Effector memory CD8-positive, alpha-beta T cell (primary cell): ENCODE results near the gene TULP3.
A peak's percentile ranks its signal among the peaks of the same experiment; 100 is the strongest.
"Not testable (repeated sequence)": the region's sequence is repeated elsewhere in the genome, so short reads cannot be mapped to it uniquely, and the experiment has no call there.

Experiments used
- ATAC-seq: fragments of 150-1000 bp; cut with Tn5 transposase; replicated peaks from 2 replicates; pipeline ENCODE4 v1.10.0; 2021; ENCODE audit warnings: mild to moderate bottlenecking, moderate library complexity
- DNase-seq, 3 experiments: peaks; one replicate each; pipeline ENCODE4 v3.0.0; 2021
- H3K27ac Mint-ChIP-seq, 2 donors: one replicate each; pipeline ENCODE4 v1.8.0; 2022; ENCODE audit warnings: mild to moderate bottlenecking in 2 of 2, mixed read lengths in 2 of 2, moderate library complexity in 2 of 2
- H3K27me3 Mint-ChIP-seq, 2 donors: one replicate each; pipeline ENCODE4 v1.8.0; 2022; ENCODE audit warnings: mixed read lengths in 2 of 2
- H3K36me3 Mint-ChIP-seq: one replicate; pipeline ENCODE4 v1.8.0; 2022; ENCODE audit warnings: mild to moderate bottlenecking, moderate library complexity, mixed read lengths; ENCODE audit not compliant: insufficient read depth
- H3K4me1 Mint-ChIP-seq, 2 donors: one replicate each; pipeline ENCODE4 v1.8.0; 2022; ENCODE audit warnings: low read depth in 2 of 2, mixed read lengths in 2 of 2
- H3K4me3 Mint-ChIP-seq, 2 donors: one replicate each; pipeline ENCODE4 v1.8.0; 2022; ENCODE audit warnings: mild to moderate bottlenecking in 2 of 2, mixed read lengths in 2 of 2, moderate library complexity in 2 of 2
- H3K9me3 Mint-ChIP-seq, 2 donors: one replicate each; pipeline ENCODE4 v1.8.0; 2022; ENCODE audit warnings: mixed read lengths in 2 of 2

The TULP3 gene

DNA sequence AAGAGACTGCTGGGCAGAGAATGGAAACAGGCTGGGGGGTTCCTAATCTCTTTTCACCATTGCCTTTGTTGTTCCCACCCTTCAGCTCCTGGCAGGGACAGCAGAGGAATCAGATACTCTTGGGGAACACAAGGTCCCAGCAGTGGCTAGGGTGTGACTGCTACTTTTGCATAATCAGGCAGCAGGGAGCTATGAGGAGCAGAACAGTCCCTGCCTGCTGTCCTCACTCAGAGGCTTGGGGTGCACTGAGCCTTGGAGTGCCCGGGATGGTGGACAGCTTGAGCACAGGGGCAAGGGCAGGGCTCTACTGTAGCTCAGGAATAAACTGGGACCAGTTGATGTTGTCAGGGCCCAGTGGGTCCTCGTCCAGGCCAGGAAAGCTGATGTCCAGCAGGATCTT, 32.4 kb upstream of the TULP3 start:
- Mint-ChIP-seq H3K27ac (peak overlapping the region in 1 of 2 donors; percentile 30), H3K36me3 (peaks cover 2% of the 10 kb centered on the region), H3K4me1 (no peaks in the 10 kb centered on the region), H3K4me3 (no peak overlapping the region), H3K9me3 (no peaks in the 10 kb centered on the region), H3K27me3 (no peaks in the 10 kb centered on the region)
- DNase-seq (no peak), ATAC-seq (no peak)

DNA sequence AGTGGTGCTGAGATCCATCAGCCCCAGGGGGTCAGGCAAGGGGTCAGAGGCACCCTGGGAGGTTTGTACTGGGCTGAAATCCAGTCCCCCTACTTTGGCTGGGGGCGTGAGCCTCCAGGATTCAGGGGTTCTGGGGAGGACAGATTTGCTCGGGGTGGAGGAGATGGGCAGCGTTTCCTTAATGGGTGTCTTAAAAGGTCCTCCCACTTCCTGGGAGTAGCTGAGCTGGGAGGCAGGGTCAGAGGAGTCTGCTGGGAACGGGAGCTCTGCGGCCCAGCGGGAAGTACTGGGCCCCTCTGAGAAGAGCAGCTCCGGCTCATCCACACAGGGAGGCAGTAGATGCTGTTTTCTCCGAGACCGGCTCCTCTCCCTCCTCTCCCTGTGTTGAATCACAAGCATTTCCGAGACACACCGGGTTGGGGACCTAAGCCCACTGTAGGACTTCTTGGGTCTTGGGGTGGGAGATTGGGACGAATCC, 31.7 kb upstream of the TULP3 start:
- Mint-ChIP-seq H3K27ac (peak overlapping the region in 1 of 2 donors; percentile 30), H3K27me3 (no peaks in the 10 kb centered on the region), H3K4me3 (no peak overlapping the region), H3K9me3 (no peaks in the 10 kb centered on the region), H3K4me1 (no peaks in the 10 kb centered on the region), H3K36me3 (peaks cover 2% of the 10 kb centered on the region)
- no peak for DNase-seq
- ATAC-seq: no peak

- ATAC-seq (no peak), DNase-seq (no peak)
- Mint-ChIP-seq H3K36me3 (peaks cover 2% of the 10 kb centered on the region), H3K27ac (no peak overlapping the region), H3K4me1 (no peaks in the 10 kb centered on the region), H3K4me3 (no peak overlapping the region), H3K9me3 (no peaks in the 10 kb centered on the region), H3K27me3 (no peaks in the 10 kb centered on the region)
Observed at GRCh38 chr12:2860170-2860569, 30.5 kb upstream of the TULP3 start.

GRCh38 chr12:2862876-2863275, 27.8 kb upstream of the TULP3 start:
- no peak overlapping the region for H3K4me3 Mint-ChIP-seq
- no peak for ATAC-seq
- no peaks in the 10 kb centered on the region for H3K27me3 Mint-ChIP-seq
- H3K27ac Mint-ChIP-seq: no peak overlapping the region
- no peak for DNase-seq
- H3K4me1 Mint-ChIP-seq: peaks cover 2 to 5% of the 10 kb centered on the region in 2 donors
- H3K36me3 Mint-ChIP-seq: peaks cover 2% of the 10 kb centered on the region
- H3K9me3 Mint-ChIP-seq: no peaks in the 10 kb centered on the region

DNA sequence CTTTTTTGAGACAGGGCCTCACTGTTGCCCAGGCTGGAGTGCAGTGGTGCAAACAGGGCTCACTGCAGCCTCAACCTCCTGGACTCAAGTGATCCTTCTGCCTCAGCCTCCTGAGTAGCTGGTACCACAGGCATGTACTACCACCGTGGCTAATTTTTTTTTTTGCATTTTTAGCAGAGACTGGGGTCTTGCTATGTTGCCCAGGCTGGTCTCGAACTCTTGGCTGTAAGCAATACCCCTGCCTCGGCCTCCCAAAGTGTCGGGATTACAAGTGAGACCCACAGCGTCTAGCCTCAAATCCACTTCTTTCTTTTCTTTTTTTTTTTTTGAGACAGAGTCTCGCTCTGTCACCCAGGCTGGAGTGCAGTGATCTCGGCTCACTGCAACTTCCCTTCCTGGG, 27.3 kb upstream of the TULP3 start:
- not testable (repeated sequence) for H3K36me3 Mint-ChIP-seq, ATAC-seq

DNA sequence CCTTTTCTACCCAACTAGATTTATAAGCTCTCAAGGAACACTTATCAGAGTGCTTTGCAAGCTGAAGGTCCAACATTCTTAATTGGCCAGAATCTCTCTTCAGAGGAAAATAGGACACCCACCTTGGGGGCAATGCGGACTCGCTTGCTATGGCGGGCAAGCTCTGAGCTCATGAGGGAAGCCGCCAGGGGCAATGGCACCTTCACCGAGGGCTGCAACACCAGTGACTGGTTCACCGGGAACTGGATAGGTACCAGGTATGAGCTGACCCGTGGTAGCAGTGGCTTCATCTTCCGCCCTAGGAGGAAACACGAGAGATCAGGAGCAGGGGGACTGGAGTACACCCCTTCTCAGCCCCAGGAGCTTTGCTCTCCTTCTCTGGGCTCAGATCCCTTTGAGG, 26.5 kb upstream of the TULP3 start:
- H3K9me3 Mint-ChIP-seq: no peaks in the 10 kb centered on the region
- no peaks in the 10 kb centered on the region for H3K36me3 Mint-ChIP-seq
- ATAC-seq: no peak
- H3K27ac Mint-ChIP-seq: peak overlapping the region; percentile 62 to 69
- no peaks in the 10 kb centered on the region for H3K27me3 Mint-ChIP-seq
- DNase-seq: no peak
- peaks cover 2 to 5% of the 10 kb centered on the region in 2 donors for H3K4me1 Mint-ChIP-seq
- H3K4me3 Mint-ChIP-seq: no peak overlapping the region

More for the DNA sequence above, 27.3 kb upstream of the TULP3 start:
- H3K27ac Mint-ChIP-seq, H3K4me3 Mint-ChIP-seq, H3K4me1 Mint-ChIP-seq, H3K27me3 Mint-ChIP-seq, DNase-seq, H3K9me3 Mint-ChIP-seq: not testable (repeated sequence)

GRCh38 chr12:2868986-2869632, 21.6 kb upstream of the TULP3 start:
- H3K4me3 Mint-ChIP-seq, DNase-seq, H3K9me3 Mint-ChIP-seq, H3K36me3 Mint-ChIP-seq, H3K27me3 Mint-ChIP-seq, ATAC-seq, H3K4me1 Mint-ChIP-seq: not testable (repeated sequence)
- H3K27ac Mint-ChIP-seq: peak overlapping the region in 1 of 2 donors; percentile 90

DNA sequence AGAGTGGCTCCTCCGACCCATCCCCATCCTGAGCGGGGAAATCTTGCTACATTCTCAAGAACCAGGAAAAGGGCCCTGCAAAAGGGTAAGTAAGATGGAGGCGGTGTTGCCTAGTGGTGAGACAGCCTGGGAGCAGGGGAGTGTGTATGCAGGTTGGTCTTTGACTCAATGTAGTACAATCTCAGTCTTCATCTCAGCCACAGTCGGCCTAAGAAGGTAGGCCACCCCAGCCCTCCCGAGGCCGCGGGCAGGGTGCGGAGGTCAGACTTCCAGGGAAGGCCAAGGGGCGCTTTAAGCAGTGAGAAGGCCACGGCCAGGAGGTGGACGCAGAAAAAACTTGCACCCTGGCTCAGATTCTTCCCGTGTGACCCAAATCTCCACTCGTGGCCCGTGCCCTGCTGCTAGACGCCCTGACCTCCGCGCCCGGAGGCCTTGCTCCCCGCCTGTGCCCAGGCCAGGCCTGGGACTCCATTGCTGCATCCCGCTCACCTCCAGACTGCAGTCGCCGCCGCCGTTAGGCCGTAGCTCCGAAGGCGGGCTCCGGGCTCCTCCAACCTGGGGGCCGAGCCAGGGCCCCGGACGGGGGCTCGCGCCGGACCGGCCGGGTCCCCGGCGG, 14.2 kb upstream of the TULP3 start:
- peaks cover 24 to 32% of the 10 kb centered on the region in 2 donors for H3K4me1 Mint-ChIP-seq
- peak overlapping the region; percentile 96 to 98 for H3K4me3 Mint-ChIP-seq
- H3K36me3 Mint-ChIP-seq: peaks cover 23% of the 10 kb centered on the region
- no peaks in the 10 kb centered on the region for H3K27me3 Mint-ChIP-seq
- DNase-seq (peak in 2 of 3 experiments; percentile 7 to 19), ATAC-seq (peak; percentile 53)
- no peaks in the 10 kb centered on the region for H3K9me3 Mint-ChIP-seq
- peak overlapping the region; percentile 99 for H3K27ac Mint-ChIP-seq

DNA sequence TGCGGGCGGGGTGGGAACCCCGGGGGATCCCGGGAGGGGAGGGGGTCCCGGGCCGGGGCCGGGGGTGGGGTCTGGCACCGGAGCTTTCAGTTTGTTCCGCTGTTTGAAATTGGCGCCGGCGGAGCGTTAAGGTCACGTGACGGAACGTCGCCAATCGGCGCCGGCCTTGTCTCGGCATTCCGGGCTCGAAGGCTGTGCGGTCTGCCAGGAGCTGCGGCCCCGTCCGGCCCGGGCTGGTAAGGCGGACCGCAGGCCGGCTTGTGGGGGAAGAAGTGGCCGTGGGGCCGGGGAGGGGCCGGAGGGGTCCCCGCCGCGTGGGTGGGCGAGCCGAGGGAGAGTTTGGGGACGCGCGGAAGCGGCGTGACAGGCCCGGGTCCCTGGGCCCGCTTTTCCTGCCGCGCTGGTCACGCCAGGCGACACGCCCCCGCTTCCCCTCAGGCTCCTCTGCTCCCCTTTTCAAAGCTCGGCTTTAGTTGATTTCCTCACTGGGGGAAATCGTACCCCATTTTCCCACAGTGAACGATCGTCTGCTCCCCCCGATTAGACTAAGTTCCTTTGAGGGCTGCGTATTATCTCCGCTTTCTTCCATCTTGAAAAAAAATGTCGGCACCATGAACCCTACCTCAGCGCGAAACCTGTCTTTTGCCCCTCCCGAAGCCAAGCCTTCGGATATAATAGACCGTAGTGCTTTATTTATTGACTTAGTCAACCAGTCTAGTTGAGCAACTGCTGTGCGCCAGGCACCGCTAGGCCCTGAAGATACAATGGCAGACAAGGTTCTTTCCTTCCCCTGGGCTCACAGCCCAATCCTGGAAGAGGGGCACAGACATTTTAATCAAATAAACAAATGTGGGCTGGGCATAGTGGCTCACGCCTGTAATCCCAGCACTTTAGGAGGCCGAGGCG, 13.4 kb upstream of the TULP3 start, which contains the start of the genes FOXM1 and RHNO1:
Gene FOXM1 (minus strand): TSS at position 128 of the 906 bp plus-strand sequence. CDS start 2,696 bp downstream, outside the sequence.
Gene RHNO1 (plus strand): TSS at position 177 of the 906 bp plus-strand sequence. CDS start 8,144 bp downstream, outside the sequence.
- H3K4me3 Mint-ChIP-seq: peak within 1 kb of the TSS; percentile 96 to 98
- H3K27me3 Mint-ChIP-seq: no peaks in the 10 kb centered on the region
- peaks cover 24 to 32% of the 10 kb centered on the region in 2 donors for H3K4me1 Mint-ChIP-seq
- H3K36me3 Mint-ChIP-seq: peaks cover 23% of the 10 kb centered on the region
- peak within 1 kb of the TSS; percentile 99 for H3K27ac Mint-ChIP-seq
- DNase-seq: peak; percentile 84 to 87 (median 84)
- ATAC-seq: peak; percentile 82
- H3K9me3 Mint-ChIP-seq: no peaks in the 10 kb centered on the region

- peaks cover 26 to 32% of the 10 kb centered on the region in 2 donors for H3K4me1 Mint-ChIP-seq
- ATAC-seq (no peak), DNase-seq (no peak)
- peak overlapping the region; percentile 99 for H3K27ac Mint-ChIP-seq
- H3K36me3 Mint-ChIP-seq: peaks cover 23% of the 10 kb centered on the region
- H3K27me3 Mint-ChIP-seq: no peaks in the 10 kb centered on the region
- peak overlapping the region; percentile 96 to 98 for H3K4me3 Mint-ChIP-seq
- H3K9me3 Mint-ChIP-seq: no peaks in the 10 kb centered on the region
Observed at GRCh38 chr12:2877953-2878732, 12.5 kb upstream of the TULP3 start.

GRCh38 chr12:2879853-2880252, 10.8 kb upstream of the TULP3 start:
- ATAC-seq: no peak
- DNase-seq: no peak
- no peak overlapping the region for H3K4me3 Mint-ChIP-seq
- peaks cover 26 to 35% of the 10 kb centered on the region in 2 donors for H3K4me1 Mint-ChIP-seq
- peaks cover 20% of the 10 kb centered on the region for H3K36me3 Mint-ChIP-seq
- no peaks in the 10 kb centered on the region for H3K9me3 Mint-ChIP-seq
- no peaks in the 10 kb centered on the region for H3K27me3 Mint-ChIP-seq
- peak overlapping the region in 1 of 2 donors; percentile 99 for H3K27ac Mint-ChIP-seq

- peaks cover 6 to 15% of the 10 kb centered on the region in 2 donors for H3K4me1 Mint-ChIP-seq
Observed at GRCh38 chr12:2884810-2885209, 5.9 kb upstream of the TULP3 start.

More at GRCh38 chr12:2884810-2885209, 5.9 kb upstream of the TULP3 start:
- Mint-ChIP-seq H3K36me3 (peaks cover 12% of the 10 kb centered on the region), H3K27ac (no peak overlapping the region), H3K27me3 (no peaks in the 10 kb centered on the region), H3K9me3 (no peaks in the 10 kb centered on the region), H3K4me3 (no peak overlapping the region)
- DNase-seq: no peak
- ATAC-seq: no peak
